HG02938 (cell line): ENCODE measurements around the gene INPP5F.
"Not testable (repeated sequence)": the region's sequence is repeated elsewhere in the genome, so short reads cannot be mapped to it uniquely, and the experiment has no call there.

Source experiments
- ATAC-seq: cut with Tn5 transposase; IDR thresholded peaks from one replicate; pipeline ENCODE4 v1.9.1; 2021; ENCODE audit warnings: mild to moderate bottlenecking, moderate library complexity; ENCODE audit not compliant: unreplicated experiment

Gene INPP5F

DNA sequence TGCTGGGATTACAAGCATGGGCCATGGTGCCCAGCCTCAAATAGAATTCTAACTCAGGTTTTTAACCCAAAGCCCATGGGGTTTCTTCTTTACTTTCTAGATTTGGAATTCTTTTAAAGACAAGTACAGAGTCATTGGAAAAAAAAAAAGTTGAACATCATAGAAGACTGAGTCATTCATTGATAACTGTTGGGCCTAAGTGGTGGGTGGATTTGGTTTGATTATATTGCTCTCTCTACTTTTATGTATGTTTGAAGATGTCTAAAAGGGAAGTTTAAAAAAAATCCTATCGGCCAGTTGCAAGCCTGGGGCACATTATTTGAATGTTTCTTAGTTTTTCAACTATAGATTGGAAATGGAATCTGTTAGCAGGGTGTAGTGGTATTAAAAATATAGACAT, 49.7 kb downstream of the INPP5F start:
- ATAC-seq, result no peak

DNA sequence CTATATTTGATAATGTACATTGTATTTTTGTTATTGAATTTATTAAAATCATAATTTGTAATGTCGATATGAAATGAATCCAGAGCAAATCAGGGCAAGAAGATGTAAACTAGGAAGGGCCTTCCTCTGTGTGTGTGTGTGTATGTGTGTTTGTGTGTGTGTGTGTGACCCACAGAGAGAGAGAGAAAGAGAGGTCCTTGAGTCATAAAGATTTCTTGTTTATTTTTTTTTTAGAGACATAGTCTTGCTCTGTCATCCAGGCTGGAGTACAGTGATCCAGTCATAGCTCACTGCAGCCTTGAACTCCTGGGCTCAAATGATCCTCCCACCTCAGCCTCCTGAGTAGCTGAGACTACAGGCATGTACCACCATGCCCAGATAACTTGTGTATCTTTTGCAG, 50.7 kb downstream of the INPP5F start:
- no peak for ATAC-seq

DNA sequence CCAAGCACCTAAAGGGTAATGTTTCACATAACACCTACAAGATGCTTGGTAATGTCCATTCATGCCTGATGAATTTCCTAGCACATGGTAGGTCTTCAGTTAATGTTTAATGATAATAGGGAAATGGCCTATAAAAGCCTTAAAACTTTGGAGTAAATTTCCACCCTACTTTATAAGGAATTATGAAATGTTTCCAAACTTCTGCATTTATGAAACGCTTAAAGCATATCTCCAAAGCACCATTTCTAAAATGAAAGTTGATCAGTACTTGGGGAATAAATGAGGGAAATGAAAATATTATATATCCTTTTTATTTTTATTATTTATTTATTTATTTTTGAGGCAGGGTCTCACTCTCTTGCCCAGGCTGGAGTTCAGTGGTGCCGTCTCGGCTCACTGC, 51.8 kb downstream of the INPP5F start:
- ATAC-seq, result no peak

DNA sequence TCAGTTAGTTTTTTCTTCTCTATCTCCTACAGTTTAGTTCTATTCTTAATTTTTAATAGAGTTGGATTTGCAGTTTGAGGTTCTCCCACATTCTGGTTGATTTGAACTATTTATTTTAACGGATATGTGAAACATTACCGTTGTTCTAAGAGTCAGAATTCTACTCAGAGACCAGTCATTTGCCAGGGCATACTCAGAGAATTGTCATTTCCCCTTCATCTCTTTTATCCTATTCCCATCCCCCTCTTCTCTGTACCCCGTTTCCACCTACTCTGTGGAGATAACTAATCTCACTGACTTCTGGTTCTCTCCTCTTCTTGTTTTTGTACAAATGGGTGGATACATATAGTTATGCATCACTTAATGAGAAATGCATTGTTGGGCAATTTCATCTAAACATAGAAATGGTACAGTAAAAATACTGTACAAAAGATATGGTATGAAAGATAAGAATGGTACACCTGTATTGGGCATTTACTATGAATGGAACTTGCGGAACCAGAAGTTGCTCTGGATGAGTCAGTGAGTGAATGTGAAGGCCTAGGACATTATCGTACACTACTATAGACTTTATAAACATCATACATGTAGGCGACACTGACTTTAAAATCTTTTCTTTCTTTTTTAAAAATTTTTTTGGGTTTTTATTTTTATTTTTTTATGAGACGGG, 53.1 kb downstream of the INPP5F start:
- no peak for ATAC-seq

DNA sequence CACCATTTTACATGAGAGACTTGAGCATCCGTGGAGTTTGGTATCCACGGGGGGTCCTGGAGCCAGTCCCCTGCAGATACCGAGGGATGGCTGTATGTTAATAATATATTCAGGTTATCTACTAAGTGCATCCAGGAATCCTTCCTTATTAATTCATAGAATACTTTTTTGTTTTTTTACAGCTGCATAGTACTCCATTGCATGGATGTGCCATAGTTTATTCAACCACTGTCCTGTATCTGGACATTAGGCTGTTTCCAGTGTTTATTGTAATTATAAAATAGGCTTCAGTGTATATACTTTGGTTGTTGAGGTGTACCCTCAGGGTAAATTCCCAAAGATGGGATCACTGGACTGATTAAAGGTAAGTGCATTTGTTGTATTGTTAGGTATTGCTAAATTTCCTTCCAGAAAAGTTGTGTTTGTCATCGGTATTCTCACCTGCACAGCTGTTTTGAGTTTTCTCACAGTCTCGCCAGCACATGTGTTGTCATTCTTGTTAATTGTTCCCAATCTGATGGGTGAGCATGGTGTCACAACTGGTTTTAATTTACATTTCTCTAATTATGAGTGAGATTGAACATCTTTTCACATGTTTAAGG, 55.1 kb downstream of the INPP5F start:
- ATAC-seq, result no peak

DNA sequence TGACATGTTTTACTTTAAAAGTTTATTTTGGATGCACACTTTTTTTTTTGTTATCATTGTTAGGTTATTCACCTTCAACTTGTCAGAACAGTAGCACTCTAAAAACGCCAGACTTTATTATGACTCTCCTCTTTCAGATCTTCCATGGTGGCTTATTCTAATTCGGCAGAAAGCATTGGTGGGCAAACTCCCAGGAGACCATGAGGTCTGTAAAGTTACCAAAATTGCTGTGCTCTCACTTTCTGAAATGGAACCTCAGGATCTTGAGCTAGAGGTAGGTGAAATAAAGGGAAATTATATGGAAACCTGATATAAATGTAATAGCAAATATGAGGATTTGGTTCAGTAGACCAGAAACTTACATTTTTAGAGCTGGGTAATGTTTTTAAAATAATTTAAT, 55.6 kb downstream of the INPP5F start:
- no peak for ATAC-seq

DNA sequence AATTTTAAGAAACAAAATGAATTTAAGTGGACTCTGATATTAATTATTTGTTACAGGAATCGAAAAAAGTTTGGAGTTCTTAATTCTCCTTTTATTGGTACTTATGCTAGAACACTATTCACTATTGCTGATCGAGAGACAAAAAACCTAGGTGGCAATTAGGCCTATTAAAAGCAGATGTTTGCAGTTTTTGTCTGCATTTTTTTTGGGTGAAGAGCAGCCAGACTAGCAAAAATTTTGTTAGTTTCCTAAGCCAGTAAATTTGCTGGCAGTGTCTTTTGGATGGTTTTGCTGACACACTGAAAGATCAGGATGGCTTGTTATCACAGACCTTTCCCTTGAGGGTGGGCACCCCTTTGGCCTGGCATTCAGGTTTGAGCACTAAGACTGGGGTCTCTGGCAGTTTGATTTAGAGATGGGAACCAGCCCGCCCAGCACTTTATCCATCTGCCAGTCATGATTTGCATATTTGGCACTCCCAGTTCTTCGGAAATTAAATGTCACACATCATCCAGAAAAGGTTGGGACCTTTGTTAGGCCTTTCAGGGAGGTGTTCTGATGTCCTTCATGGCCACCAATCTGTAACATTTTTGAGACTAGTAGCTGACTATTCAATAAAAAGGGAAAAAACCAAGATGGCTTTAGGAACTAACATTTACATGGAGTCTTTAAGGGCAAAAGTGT, 57.3 kb downstream of the INPP5F start:
- ATAC-seq, result no peak

DNA sequence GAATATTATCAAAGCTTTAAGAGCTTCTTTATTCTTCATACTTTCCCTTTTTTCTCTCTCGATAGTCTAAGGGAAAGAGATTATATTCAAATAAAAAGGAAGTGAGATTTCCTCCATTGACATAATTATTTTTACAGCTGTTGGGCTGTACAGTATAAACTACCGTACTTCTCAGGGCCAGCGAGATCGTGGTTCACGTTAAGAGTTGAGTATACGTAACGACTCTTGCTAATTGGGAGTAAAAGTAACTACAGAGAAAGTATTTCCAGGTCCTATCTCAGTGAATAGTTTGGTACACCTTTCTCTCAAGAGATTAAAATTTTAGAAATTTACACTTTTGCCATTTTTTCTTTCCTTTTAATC, 57.8 kb downstream of the INPP5F start:
- ATAC-seq, result no peak

DNA sequence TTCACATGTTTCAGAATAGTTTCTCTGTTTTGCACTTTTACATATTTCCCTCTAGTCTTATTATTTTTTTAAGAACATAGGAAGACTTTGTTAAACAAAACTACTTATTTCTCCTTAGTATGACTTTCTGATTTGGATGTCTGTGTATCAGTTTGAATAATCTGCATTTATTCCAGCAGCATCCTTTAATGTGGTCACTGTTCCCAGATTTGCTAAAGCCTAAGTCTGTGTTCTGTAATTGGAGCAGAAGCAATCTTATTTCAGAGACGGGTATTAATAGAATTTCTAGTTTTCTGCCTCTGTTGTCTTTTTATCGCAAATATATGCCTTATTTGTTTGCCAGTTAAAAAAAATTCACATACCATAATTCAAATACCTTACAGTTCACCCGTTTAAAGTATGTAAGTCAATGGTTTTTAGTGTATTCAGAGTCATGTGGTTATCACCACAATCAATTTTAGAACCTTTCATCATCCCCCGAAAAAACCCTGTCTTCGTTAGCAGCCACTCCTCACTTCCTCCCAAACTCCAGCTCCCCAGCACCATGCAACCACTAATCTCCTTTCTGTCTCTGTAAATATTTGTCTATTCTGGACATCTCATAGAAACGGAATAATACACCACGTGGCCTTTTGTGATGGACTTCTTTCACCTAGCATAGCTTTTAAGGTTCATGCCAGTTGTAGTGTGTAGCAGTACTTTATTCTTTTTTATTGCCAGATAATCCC, 58.7 kb downstream of the INPP5F start:
- ATAC-seq, result peak; percentile 87

DNA sequence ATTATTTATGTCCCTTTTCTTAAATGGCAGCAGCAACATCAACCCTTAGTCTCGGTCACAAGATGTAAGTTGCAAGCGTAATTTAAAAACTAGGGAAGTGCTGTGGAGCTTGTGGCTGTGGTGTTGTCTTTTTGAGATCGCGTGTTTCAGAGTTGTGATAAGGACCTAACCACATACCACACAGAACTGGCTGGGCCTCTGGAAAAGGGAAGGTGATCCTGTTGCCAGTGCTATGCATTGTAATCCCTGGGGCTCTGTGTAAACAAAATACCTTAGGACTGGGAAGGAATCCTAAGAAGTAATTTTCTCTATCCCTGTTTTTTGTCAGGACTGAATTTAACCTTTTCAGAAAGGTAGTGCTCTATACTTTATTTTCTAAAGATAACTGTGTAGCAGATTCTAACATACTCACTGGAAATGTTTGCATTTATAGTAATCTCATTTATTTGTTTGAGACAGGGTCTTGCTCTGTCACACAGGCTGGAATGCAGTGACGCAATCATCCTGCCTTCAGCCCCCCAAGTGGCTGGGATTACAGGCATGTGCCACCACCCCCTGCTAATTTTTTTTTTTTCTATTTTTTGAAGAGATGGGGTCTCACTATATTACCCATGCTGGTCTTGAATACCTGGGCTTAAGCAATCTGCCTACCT, 60.4 kb downstream of the INPP5F start:
- ATAC-seq, result no peak

DNA sequence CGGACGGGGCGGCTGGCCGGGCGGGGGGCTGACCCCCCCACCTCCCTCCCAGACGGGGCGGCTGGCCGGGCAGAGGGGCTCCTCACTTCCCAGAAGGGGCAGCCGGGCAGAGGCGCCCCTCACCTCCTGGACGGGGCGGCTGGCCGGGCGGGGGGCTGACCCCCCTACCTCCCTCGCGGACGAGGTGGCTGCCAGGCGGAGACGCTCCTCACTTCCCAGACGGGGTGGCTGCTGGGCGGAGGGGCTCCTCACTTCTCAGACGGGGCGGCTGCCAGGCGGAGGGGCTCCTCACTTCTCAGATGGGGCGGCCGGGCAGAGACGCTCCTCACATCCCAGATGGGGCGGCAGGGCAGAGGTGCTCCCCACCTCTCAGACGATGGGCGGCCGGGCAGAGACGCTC, 69.3 kb downstream of the INPP5F start:
- ATAC-seq, result not testable (repeated sequence)

DNA sequence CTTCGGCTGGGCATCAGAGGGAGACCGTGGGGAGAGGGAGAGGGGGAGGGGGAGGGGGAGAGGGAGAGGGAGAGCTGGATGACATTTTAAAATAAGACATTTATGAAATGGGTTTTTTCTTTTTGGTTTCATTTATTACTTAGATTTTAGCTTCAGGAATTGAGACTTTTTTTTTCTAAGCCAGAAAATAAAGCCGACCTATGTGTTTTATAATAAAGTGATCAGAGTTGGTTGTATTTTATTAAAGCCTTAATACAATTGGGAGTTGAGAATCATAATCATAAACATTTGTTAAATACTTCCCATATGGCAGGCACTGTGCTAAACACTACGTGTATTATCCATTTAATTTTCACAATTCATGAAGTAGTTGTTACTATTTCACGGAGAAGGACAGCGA, 70.2 kb downstream of the INPP5F start:
- ATAC-seq, result no peak

DNA sequence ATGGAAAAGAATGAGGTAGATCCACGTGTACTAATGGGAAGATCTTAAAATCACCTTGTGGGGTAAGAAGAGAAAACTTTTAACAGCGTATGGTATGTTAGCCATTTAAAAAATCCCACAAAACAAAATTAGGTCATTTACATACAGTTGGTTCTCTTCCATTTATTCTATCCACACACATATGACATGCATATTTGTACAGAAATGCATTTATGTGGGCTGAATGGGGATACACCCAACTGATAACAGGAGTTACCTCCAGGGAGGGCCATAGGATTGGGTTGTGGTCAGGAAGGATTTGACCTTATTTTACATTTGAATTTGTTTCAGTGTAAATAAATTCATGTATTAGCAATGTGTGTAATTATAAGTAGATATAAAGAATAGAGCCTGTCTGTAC, 75.3 kb downstream of the INPP5F start:
- ATAC-seq, result no peak

DNA sequence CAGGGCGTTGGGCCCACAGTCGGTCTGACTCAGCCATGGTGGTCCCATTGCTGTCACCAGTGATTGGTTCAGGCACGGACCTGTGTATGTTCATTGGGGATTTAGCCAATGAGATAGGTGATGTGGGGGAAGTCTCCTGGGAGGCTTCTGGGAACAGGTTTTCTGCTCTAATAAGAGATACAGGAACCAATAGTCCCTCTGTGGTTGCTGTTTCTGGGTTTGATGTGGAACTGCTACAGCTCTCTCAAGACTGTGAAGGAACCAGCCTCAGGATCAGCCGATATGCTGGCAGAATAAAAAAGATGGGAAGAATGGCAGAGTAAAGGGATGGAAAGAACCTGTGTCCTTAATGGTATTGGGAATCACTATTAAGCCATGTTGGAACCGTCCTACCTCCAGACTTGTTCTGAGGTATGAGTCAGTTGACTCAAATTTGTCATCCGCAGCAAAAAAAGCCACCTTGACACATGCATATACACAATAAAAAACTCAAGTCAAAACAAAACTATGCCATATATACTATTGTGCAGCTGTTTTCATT, 76.2 kb downstream of the INPP5F start:
- ATAC-seq, result peak; percentile 53

DNA sequence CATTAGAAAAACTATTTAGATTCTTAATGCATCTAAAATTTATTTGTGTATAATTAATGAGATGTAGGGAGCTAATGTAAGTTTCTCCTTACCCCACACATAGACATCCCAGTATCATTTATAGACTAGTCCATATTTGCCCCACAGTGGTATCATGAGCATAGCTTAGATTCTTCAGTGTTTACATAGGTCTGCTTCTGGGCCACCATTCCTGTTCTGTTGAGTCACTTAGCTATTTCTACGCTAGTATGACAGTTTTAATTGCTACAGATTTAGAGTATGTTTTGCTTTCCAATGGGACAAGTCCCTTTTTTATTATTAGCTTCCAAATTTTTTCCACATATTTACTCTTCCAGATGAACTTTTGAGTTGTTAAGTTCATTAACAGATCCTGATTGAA, 77.4 kb downstream of the INPP5F start:
- ATAC-seq, result no peak

DNA sequence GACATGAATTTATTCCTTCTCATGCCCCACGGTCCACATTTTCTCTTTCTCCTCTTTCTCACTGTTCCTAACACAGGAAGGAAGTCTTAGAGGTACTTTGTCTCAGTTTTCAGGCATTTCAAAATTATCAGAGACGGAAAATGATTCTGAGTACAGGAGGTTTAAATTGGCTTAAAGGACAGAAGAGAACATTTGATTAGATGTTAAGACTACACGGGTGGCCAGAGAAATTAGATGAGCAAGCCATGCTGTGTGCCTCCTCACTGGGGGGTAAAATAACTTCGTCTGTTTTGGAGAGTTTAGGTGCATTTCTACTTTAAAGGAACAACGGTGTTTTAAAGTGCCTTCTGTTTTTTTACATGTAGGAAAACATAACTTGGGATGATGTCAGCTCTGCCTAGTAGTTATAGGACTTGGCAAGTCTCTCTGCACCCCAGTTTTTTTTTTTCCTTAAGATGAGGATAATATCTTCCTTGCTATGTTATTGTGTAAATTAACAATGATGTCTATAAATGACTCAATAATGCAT, 79.9 kb downstream of the INPP5F start:
- ATAC-seq, result no peak

DNA sequence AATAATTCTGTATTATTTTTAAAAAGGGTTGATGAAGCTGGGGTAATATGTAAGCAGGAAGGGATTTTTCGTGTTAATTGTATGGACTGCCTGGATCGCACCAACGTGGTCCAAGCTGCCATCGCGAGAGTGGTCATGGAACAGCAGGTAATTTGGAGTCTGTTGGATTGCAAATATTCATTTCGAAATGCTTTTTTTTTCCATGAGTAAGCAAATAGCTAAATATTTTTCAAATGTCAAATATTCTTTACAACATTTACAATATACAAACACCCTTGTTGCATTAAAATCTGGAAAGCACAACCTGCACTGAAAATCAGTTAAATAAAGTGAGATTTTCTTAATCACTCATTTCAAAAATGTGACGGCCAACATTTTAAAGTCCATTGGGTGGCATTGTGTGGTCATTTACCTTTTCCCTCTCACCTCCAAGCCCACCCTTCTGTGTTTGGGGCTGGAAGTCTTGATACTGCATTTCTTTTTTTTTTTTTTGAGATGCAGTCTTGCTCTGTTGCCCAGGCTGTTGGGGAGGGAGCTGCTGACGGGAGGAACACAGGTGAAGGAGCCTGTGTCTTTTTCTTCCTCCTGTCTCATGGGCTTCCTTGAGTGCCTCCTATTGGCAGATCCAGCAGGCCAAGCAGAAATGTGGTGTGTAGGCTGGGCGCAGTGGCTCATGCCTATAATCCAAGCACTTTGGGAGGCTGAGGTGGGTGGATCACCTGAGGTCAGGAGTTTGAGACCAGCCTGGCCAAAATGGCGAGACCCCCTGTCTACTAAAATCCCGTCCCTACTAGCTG, 80.7 kb downstream of the INPP5F start:
- ATAC-seq, result no peak

DNA sequence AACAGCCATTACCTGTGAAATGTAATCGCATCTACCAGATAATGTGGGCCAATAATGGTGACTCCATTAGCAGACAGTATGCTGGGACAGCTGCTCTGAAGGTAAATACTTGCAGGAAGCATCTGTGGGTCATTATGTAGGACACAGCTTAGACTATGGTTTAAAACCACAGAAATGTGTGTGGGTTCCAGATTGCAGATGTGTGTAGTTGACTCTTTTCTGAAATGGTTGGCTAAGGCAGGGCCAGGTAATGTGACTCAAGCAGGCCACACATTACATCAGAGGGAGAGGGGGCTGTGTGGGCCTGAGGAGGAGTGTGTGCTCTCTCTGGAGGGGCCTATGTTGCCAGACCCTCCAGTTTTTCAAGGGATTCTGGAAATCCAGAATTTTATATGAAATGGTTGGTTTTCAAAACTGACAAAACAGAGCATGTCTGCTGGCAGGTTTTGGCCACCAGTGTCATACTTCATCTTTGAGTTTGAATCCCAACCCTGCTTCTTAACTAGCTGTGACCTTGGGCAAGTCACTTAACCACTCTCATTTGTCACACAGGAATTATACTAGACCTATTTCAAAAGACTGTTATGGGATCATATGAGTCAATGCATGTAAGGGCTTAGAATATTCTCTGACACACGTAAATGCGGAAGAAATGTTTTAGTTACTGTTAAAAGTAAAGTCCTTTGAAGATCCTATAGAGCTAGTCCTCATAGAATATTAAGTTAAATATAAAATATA, 82.3 kb downstream of the INPP5F start:
- ATAC-seq, result peak; percentile 82

DNA sequence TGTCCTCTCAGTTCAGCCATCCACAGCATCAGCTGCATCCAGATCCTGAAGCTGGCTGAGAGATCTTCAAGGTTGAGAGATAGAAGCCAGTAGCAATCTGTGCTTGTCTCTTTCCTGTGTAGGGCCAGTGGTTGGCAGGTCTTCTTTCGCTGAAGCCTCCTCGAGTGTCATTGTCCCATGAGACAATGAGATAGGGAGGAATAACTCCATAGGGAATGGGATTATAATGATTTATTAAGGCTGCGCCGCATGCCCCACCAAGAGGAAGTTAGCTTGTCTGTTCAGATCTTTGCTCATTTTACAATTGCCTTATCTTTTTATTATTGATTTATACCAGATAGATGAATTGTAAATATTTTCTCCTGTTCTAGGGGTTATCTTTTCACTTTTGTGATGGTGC, 85.3 kb downstream of the INPP5F start:
- ATAC-seq, result no peak
